Measurements from ENCODE around the gene DDAH1.

DNA sequence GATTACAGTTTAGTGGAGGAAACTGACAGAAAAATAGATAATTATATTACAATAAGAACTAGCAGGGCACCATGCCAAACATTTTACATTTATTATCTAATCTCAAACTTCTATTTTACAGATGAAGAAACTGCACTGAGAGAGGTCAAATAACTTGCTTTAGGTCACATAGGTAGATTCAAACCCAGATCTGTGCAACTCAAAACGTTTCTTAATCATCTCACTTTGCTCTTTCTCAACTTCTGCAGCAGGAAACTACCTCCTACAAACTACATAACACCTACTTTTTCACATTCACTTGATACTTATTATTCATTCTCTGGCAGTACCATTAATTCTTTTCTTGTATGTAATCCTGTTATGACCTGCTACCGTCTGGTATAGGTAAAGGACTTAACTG lies 138.6 kb downstream of the DDAH1 start:
- no peak for TF ChIP-seq CTCF (IDR thresholded peaks at IDR 0.05)
- no peak for TF ChIP-seq POLR2A (IDR thresholded peaks at IDR 0.05)

All from heart left ventricle (tissue), 13 donors.